HG02981 (cell line): Measurements from ENCODE around the gene DAZAP1.

Source experiments
- ATAC-seq: cut with Tn5 transposase; IDR thresholded peaks from one replicate; pipeline ENCODE4 v1.9.1; 2021; ENCODE audit warnings: mild to moderate bottlenecking, moderate library complexity; ENCODE audit not compliant: unreplicated experiment

The DAZAP1 gene

DNA sequence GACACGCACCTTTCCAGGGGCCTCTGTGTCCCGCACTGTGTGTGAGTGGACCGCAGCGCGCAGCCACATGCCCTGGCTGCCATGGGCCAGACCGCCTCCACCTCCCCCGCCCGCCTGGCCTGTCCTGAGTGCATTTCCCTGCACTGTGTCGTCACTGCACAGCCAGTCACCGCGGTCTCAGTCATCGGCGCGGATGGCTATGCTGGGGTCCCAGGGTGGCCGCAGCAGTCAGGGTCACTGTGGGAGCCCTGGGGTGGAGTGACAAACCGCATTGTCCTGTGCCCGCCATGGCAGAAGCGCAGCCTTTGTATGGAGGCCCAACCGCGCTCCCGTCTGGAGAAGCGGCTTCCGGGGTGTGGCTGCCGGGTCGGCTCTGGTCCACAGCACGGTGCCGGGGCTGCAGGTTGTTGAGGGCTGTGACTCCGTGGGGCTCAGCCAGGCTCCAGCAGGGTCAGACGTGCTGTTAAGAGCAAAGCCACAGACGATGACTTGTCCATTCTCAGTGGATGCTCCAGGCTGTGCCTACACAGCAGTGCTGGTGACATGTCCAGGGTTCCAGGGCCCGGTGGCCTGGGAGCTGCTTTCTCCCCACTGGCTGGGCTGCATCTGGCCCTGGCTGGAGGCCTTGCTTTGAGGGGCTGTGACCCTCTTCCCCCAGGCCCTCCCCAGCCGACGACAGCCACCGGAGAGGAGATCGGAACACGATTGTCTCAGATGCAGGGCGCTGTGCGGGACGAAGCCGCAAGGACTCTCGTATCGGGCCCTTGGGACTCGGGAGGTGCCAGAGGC lies 30.0 kb upstream of the DAZAP1 start:
- ATAC-seq: no peak

DNA sequence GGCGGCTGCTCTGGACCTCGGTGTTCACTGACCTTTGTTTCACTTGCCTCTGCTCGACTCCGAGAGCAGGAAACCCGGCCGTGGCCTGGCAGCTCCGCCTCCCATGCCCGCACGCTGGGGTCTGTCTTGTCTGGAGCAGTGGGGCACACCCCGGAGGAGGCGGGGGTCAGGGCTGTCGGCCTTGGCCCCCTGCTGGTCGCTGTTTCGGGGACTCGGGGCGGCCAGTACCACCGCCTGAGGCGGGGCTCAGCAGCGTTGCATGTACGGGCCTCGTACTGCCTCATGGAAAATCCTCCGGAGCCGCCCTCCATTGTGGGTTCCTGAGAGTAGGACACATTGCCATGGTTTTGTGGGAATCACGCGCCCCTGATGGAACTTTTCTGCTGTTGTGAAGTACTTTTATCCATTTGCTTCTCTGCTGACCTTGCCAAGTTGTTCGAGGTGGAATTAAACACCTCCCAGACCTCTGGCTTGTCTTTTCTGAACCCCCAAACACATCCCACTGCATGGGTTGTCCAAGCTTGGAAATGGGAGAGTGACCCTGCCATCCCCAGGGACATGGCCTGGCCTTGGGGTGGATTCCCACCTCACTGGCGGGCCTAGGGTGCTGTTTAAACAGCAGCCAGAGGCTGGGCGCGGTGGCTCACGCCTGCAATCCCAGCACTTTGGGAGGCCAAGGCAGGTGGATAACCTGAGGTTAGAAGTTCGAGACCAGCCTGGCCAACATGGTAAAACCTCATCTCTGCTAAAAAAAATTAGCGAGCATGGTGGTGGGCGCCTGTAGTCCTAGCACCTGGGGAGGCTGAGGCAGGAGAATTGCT lies 29.2 kb upstream of the DAZAP1 start:
- ATAC-seq: no peak

DNA sequence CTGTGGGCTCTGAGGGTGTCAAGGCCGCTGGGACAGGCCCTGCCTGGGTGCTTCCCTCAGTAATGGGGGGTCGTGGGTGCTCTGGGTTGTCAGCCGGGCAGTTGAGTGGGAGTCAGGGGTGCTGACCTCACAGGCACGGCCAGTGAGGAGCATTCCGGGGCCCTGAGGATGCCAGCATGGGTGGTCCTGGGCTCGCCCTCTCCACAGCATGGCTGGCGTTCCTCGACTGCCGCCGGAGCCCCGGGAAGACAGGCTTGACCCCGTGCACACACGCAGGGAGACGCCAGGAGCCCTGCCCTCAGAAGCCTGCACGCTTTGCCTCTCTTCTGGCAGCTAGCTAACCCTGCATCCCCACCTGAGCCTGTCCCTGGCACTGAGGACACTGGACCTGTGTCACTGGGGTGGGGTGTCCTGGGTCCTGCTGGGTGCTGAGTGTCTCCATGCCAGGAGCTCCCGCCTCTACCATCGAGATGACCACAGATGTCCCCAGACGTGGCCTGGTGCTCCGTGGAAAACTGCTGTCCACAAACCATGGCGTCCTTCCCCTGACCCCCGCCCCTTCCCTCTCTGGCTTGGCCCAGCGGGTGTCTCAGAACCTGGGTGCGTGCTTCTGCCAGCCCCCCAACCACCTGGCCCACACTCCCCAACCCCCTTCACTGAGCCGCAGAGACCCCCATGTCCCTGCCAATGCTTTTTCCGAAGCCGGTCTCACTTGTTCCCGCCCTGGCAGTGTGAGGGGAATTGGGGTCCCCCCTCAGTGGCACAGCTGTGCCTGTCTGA lies 28.1 kb upstream of the DAZAP1 start:
- ATAC-seq: no peak

DNA sequence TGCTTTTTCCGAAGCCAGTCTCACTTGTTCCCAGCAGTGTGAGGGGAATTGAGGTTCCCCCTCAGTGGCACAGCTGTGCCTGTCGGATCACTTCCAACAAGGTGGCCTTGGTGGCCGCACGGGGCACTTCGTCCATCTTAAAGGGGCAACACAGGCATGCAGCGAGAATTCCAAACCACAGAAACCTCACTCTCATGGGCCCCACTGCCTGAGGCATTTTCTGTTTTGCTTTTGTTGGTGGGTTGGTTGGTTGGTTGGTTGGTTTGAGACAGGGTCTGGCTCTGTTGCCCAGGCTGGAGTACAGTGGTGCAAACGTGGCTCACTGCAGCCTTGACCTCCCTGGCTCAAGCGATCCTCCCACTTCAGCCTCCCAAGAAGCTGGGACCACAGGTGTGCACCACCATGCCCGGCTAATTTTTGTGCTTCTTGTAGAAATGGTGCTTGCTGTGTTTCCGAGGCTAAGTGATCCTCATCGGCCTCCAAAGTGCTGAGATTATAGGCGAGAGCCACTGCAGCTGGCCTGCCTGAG lies 27.4 kb upstream of the DAZAP1 start:
- ATAC-seq: no peak

DNA sequence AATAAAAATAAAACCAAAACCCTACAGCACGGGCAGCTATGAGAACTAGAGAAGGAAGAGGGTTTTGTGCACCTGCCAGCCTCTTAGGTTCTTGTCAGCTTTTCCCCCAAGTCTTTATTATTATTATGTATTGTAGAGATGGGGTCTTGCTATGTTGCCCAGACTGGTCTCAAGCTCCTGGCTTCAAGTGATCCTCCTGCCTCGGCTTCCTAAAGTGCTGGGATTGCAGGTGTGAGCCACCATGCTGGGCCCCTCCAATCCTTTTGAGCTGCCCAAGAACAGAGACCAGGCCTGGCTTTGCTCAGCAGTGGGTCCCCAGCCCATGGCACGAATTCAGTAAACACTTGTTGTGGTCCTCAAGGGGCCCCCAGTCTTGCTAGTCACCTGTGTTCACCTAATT lies 25.1 kb upstream of the DAZAP1 start:
- ATAC-seq: no peak

DNA sequence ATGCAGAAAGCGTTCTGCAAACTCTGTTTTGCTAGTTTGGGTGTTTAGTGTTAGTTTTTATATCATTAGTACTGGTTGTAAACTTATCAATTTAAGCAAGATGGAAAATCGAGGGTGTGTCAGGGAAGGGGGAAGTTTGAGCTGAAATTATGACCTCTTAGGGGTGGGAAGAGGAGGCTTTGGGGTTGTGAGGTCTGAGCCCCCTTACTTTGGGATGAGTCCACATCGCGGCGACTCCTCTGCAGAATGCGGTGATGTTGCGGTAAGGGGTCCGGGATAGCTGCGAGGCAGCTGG lies 24.4 kb upstream of the DAZAP1 start:
- ATAC-seq: peak; percentile 11

DNA sequence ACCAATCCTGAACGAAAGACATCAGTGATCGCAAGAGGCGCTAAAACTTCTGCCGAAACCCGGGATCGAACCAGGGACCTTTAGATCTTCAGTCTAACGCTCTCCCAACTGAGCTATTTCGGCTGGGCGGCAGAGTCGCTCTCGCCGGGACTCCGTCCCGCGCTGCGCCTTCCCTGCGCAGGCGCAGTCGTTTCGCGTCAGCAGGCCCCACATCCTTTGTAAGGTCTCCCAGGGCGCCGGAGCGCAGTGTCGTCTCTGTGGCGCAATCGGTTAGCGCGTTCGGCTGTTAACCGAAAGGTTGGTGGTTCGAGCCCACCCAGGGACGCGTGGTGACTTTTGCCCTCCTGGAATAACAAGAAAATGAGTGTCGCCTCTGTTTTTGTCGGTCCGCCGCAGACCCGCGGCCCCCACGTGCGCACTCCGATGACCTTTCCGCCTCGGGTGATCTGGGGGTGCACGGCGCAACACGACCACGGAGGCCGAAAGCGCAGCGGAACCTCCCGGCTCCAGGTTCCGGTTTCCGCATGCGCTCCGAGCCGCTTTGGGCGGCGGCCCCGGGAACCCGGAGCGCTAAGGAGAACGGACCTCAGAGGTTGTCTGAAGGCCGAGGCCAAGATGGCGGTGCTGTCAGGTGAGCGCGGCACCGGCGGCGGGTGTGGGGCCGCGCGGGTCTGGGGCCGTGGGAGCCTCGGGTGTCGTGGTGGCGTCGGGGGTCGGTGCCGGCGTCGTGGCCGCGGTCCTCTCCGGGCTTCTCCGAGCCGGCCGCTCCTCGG lies 23.9 kb upstream of the DAZAP1 start, which contains the start of gene NDUFS7:
NDUFS7 (plus strand) TSS at position 596 of the 773 bp plus-strand sequence; CDS start at position 616, 20 bp downstream.
- peak; percentile 67 for ATAC-seq

DNA sequence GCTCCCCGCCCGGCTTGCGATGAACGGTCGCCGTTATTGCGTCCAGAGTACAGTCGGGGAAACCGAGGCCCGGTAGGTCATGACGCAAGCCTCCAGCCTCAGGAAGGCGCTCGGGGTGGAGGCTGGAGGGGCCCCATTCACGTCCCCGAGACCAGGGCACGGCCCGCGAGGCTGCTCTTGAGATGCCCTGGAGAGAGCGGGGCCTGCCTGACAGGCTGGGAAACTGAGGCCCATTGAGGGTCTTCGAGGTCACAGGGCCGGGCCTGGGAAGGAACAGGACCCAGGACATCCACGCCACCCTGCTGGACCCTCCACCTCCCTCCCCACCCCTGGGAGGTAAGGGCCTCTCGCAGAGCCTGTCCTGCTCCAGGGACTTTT lies 23.3 kb upstream of the DAZAP1 start:
- no peak for ATAC-seq

DNA sequence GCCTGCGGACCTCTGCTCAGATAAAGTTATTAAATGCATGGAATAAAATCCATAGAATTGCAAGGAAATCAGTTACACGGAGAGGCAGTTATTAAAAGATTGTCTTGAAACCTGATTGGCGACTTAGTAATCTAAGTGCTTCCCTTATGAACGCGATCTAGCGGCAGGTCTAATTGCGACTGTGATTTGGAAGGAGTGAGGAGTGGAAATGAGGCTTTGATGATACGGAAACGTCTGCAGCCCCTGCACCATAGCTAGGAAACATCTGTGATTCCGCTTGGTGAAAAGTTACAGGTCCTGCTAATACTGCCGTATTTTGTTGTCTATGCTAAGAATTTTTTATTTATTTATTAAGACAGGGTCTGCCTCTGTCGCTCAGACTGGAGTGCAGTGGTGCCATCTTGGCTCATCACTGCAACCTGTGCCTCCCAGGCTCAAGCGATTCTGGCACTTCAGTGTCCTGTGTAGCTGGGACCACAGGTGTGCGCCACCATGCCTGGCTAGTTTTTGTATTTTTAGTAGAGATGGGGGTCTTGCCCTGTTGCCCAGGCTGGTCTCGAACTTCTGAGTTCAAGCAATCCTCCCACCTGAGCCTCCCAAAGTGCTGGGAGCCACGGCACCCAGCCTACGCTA lies 22.8 kb upstream of the DAZAP1 start:
- ATAC-seq: no peak

DNA sequence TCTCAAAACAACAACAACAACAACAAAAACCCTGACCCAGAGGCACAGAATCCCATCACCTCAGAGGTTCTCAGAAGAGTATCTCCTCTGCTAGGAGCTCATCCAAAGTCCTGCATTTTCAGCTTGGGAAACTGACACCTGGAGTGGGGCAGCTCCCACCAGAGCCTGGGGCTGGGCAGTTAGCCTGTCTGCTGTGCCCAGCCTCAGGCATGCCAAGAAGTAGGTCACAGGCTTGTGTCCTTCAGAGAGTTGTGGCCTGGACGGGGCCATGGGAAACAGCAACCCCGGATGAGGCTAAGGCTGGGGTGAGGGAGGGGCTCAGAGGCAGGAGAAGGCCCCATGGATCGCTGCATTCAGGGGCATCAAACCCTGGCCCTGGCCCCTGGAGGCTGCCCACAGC lies 21.6 kb upstream of the DAZAP1 start:
- ATAC-seq: no peak

DNA sequence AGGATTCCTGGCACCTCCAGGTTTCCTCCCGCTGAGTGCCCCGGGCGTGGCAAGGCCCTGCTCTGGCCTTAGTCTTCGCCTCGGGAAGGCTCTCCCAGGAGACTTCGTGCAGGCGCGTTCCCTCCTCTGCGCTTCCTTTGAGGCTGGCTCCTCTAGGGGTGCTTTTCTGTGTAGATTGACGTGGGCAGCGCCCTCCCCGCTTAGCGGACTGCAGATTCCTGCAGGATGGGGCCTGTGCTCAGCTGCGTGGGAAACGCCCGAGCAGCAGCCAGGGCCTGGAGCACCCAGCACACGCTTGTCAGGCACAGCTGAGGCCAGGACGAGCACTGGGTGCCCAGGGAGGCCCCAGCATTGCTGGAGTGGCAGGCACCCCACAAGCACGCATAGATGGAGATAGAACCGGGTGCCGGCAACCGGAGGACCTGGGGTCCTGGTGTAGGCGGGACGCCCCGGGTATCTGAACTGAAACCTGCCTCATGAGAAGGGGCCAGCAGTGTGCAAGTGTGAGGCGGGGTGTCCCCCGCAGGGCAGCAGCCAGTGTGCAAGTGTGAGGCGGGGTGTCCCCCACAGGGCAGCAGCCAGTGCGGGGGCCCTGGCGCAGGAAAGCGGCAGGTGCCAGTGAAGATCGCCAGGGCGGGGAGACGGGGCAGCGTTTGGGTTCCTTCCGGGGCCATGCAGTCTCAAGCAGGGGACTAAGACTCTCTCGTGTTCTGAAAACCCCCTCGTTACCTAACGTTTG lies 20.3 kb upstream of the DAZAP1 start:
- no peak for ATAC-seq

DNA sequence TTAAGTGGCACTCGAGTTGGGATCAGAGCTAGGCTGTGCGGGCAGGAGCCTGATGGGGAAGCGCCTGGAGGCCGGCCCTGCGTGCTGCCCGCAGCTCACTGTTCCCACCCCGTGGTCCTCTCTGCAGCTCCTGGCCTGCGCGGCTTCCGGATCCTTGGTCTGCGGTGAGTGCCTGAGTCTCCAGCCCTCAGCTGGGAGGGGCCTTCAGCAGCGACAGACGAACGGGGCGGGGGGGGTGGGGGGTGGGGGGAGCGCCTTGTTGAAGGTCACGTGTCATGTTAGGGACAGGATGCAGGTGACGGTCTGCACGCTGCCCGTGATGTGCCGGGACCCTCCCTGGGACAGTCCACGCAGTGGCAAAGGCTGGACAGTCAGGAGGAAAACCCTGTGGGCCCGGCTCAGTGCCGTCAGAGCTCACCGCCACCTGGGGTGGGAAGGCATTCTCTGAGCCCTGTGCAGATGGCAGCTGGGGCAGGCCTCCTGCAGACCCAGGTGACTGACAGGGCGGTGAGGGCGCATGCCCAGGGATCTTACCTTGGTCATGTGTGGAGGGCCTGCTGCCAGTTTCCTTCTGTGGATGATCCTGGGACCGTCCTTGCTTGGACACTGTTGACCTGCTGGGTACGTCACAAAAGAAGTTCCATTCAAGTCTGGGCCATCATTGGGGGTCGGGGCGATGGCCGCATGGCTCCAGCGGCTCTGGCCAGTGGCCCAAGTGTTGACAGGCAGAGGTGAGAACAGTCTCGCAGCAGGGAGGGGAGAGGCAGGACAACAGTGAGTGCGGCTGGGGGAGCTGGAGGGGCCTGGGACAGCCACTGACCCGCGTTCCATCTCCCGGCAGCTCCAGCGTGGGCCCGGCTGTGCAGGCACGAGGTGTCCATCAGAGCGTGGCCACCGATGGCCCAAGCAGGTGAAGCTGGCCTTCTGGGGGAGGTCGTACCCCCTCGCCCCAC lies 19.4 kb upstream of the DAZAP1 start:
- no peak for ATAC-seq

DNA sequence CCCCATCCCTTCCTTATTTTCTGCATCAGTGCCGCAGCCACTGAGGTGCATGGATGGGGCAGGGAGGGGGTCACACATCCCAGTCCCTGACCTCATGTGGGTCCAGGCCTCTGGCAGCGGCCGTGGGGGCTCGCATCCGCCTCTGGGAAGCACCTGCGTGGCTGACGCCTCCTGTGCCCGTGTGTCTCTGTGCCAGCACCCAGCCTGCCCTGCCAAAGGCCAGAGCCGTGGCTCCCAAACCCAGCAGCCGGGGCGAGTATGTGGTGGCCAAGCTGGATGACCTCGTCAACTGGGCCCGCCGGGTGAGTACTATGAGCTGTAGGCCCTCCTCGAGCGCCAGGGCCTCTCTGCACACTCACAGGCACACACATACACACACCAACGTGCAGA lies 18.8 kb upstream of the DAZAP1 start:
- no peak for ATAC-seq

DNA sequence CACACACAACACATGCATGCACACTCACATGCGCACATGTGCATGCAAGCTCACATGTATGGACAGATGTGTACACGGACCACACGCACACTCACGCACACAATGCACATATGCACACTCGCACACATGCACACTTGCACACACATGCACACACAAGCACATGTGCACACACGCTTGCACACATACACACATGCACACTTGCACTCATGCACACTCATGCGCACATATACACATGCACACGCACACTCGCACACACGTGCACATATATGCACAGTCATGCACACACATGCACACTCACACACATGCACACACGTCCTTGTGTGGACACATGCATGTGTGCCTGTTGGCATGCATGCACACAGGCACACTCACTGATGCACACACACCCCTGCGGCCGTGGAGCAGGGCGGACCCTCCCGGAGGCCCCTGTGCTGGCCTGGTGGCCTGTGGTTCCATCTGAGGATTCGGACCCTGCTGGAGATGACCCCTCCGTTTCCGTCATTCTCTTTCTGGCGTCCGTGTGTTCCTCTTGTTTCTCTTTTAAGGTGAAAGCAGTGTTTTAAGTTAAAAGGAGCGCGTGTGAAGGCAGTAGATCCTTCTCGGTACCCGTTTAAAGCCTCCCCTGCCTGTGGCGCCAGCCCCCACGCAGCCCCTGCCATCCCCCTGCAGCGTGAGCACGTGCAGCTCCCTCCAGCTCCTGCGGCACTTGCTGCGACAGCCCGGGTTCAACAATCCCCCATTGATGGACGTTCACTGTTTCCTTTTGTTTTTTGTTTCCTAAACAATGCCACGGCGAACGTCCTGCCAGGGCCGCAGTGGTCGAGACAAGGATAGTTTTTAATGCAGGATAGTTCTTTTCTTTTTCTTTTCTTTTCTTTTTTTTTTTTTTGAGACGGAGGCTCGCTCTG lies 18.1 kb upstream of the DAZAP1 start:
- ATAC-seq: no peak

DNA sequence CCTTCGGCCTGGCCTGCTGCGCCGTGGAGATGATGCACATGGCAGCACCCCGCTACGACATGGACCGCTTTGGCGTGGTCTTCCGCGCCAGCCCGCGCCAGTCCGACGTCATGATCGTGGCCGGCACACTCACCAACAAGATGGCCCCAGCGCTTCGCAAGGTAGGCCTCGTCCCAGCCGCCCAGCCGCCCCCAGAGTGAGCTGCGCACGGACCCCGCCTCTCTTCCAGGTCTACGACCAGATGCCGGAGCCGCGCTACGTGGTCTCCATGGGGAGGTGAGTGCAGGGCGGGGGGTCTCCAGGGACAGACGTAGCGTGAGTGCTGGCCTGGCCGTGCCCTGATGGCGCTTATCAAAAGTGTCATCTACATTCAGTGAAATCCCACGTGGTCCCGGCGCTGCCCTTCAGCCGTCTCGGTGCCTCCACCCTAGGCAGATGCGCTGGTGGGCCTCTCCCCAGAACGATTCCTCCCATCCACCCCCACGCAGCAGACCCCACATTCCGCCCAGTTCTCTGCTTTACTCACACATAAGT lies 16.4 kb upstream of the DAZAP1 start:
- no peak for ATAC-seq

DNA sequence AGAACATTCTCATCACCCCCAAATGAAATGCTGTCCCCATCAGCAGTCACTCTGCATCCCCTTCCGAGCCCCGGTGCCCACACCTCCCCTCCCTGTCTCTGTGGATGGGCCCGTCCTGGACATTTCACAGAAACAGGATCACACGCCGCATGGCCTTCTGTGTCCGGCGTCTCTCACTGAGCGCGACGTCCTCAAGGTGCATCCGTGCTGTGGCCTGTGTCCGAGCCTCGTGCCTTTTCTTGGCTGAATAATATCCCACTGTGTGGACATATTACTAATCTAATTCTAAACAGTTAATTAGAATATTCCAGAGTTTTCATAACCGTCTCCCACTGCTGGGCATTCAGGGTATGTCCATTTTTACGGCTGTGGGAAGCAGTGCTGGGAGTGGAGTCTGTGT lies 15.0 kb upstream of the DAZAP1 start:
- no peak for ATAC-seq

DNA sequence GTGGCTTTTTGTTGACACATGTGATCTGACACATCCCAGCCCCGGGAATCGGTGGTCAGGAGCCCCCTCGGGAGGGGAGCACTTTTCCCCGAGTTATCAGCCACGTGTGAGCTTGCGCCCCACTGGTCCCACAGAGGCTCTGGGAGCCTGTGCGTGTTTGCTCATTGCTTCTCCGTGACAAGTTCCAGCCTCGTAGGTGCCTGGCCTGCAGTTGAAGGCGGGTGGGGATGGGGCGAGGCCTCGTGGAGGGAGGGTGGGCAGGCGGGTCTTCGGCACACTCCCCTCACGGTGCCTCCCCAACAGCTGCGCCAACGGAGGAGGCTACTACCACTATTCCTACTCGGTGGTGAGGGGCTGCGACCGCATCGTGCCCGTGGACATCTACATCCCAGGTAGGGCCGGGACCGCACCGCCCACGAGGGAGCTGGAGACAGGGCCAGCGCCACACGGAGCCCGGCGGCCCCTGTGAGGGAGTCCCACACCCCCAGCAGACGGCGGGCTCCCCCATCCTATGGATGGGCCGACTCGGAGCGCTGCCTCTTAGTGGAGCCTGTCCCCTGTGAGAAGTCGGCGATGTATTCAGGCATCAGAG lies 14.4 kb upstream of the DAZAP1 start:
- no peak for ATAC-seq
